HAP-1 (cell line): ENCODE measurements around the gene ITGB6.
"Not testable (repeated sequence)": the region's sequence is repeated elsewhere in the genome, so short reads cannot be mapped to it uniquely, and the experiment has no call there.

Experiments
- DNase-seq, 2 experiments: peaks; one replicate each; pipeline ENCODE4 v3.0.0-alpha.2; 2016 to 2020; ENCODE audit warnings: low spot score in 2 of 2
- H3K27me3 ChIP-seq: fragments of 250-450 bp; sonication (Bioruptor Pico); 2 replicates; pipeline ENCODE4 v1.5.1; 2020; ENCODE audit warnings: low read depth, mild to moderate bottlenecking, moderate library complexity
- H3K36me3 ChIP-seq: fragments of 250-450 bp; sonication (Bioruptor Pico); replicated peaks from 2 replicates; pipeline ENCODE4 v1.5.1; 2020; ENCODE audit warnings: mild to moderate bottlenecking
- H3K4me1 ChIP-seq: fragments of 250-450 bp; sonication (Bioruptor Pico); 2 replicates; pipeline ENCODE4 v1.5.1; 2020; ENCODE audit warnings: mild to moderate bottlenecking
- H3K4me3 ChIP-seq: fragments of 250-450 bp; sonication (Bioruptor Pico); 2 replicates; pipeline ENCODE4 v1.5.1; 2020; ENCODE audit warnings: mild to moderate bottlenecking, moderate library complexity
- H3K9me3 ChIP-seq: fragments of 250-450 bp; sonication (Bioruptor Pico); 2 replicates; pipeline ENCODE4 v1.5.1; 2020; ENCODE audit warnings: mild to moderate bottlenecking, moderate library complexity
- in situ Hi-C: fragments of 300-500 bp; cut with MboI; formaldehyde crosslinking; loops from 3 replicates; pipeline ENCODE4 v1.14.3; 2020; ENCODE audit warnings: low sequenced_read_pairs, inconsistent platforms, mixed read lengths

Gene ITGB6

DNA sequence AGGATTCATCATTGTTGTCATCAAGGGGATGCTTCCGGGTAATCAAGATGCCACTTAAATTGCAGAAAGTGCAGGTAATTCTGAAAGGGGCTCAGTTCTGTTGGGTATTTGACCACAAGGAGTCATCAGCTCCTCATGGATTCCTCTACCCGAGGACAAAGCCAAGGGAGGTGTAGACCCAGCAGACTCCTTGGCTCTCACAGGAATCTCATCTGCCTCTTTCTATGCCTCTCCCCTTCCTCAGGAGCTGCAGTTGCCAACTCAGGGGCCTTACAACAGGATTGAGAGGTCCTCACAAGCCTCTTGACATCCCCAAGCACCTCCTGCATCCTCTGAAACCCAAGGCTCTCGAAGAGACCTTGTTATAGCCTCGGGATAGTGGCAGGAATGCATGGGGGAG lies 44.0 kb downstream of the ITGB6 start:
- H3K4me1 ChIP-seq, result peaks cover 7% of the 10 kb centered on the region
- H3K36me3 ChIP-seq, result no peaks in the 10 kb centered on the region
- no peak for DNase-seq
- H3K9me3 ChIP-seq, result no peaks in the 10 kb centered on the region
- in situ Hi-C loops, result no loop called here
- no peak overlapping the region for H3K4me3 ChIP-seq
- no peaks in the 10 kb centered on the region for H3K27me3 ChIP-seq

GRCh38 chr2:160148419-160148818 lies 51.7 kb downstream of the ITGB6 start:
- H3K4me1 ChIP-seq, H3K27me3 ChIP-seq, in situ Hi-C loops, H3K36me3 ChIP-seq, H3K4me3 ChIP-seq, H3K9me3 ChIP-seq, DNase-seq: not testable (repeated sequence)

DNA sequence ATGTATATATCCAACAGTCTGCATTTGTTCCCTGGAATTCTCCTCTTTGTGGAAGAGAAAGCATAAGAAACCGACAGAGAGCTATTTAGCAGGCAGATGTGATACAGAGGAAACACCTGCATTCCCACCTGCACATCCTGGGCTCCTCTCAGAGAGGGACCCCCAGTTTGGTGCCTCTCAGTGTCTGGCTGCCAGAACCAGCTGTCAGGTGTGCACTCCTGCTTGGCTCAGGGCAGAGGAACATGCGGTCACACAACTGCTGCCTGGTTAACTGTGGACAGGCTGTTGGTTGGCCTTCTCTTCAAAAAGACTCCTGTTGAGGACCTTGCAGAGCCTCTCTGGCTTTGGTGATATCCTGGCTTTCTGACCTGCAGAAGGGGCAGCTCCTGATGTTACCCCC lies 54.6 kb downstream of the ITGB6 start:
- in situ Hi-C loops, result no loop called here
- no peaks in the 10 kb centered on the region for H3K27me3 ChIP-seq
- H3K4me3 ChIP-seq, result no peak overlapping the region
- no peaks in the 10 kb centered on the region for H3K36me3 ChIP-seq
- DNase-seq, result no peak
- H3K4me1 ChIP-seq, result no peaks in the 10 kb centered on the region; the same call in 1 of the 2 replicates
- no peaks in the 10 kb centered on the region for H3K9me3 ChIP-seq

GRCh38 chr2:160144280-160144990 lies 55.6 kb downstream of the ITGB6 start:
- in situ Hi-C loops, result no loop called here
- no peaks in the 10 kb centered on the region for H3K27me3 ChIP-seq
- no peaks in the 10 kb centered on the region; the same call in 1 of the 2 replicates for H3K4me1 ChIP-seq
- no peak overlapping the region for H3K4me3 ChIP-seq
- H3K9me3 ChIP-seq, result no peaks in the 10 kb centered on the region
- no peak for DNase-seq
- no peaks in the 10 kb centered on the region for H3K36me3 ChIP-seq

DNA sequence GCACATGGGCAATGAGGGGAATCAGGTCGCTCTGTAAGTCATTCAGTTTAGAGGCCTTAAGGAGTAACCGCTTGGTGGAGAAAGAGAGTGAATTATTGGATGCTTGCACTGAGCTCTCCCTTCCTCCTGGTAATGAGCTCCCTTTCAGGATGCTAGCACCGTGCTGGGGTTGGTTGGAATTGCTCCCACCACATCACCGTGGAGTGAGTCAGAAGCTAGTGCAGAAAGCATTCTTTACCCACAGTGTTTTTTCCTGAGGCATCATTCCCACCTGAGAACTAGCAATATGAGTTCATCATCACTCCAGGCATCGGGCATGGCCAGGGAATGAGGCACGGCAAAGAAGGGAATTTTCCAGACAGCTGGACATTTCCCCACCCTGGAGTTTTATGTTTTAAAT lies 57.6 kb downstream of the ITGB6 start:
- Histone ChIP-seq H3K27me3 (no peaks in the 10 kb centered on the region), H3K4me1 (no peaks in the 10 kb centered on the region; the same call in 1 of the 2 replicates), H3K9me3 (no peaks in the 10 kb centered on the region), H3K36me3 (no peaks in the 10 kb centered on the region), H3K4me3 (no peak overlapping the region)
- DNase-seq, result no peak
- in situ Hi-C loops, result no loop called here

DNA sequence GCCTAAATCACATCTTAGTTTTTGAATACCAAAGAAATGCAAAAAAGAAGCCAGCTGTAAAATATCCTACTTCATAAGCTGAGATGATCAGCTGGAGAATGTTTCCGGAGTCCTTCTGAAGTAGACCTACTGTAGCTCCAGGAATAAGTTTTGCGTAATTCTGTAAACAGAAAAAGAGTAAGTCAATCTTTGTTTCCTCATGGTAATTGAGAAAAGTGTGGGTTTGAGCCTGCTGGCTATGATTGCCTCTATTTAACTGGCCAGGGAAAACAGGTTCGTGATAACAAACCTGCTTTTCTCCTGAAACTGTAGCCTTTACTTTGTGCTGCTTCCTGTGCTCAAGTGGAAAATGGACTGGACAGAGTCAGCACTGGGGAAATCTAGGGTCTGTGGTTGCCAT lies 58.2 kb downstream of the ITGB6 start:
- no peak for DNase-seq
- Histone ChIP-seq H3K4me3 (no peak overlapping the region), H3K9me3 (no peaks in the 10 kb centered on the region), H3K27me3 (no peaks in the 10 kb centered on the region), H3K4me1 (no peaks in the 10 kb centered on the region; the same call in 1 of the 2 replicates), H3K36me3 (no peaks in the 10 kb centered on the region)
- in situ Hi-C loops, result no loop called here

DNA sequence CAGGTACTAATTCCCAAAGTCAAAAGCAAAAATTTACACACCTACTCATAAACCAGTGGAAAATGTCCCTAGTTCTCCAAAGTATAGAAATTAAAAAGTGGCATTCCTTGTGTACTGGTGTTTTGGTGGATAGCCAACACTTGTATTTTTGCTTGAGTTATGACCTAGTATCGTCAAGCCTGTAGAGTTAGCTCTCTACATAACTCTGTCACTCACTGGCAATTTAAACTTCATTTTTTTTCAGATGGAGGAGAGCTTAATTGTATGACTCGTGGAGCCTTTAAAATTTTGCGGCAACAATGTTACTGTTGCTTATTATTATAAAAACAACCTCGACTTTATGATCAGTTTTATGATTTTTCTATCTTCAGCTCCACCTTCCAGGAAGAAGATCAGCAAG lies 58.7 kb downstream of the ITGB6 start:
- no peaks in the 10 kb centered on the region for H3K27me3 ChIP-seq
- H3K36me3 ChIP-seq, result no peaks in the 10 kb centered on the region
- H3K4me3 ChIP-seq, result no peak overlapping the region
- in situ Hi-C loops, result no loop called here
- DNase-seq, result no peak
- no peaks in the 10 kb centered on the region; the same call in 1 of the 2 replicates for H3K4me1 ChIP-seq
- H3K9me3 ChIP-seq, result no peaks in the 10 kb centered on the region

DNA sequence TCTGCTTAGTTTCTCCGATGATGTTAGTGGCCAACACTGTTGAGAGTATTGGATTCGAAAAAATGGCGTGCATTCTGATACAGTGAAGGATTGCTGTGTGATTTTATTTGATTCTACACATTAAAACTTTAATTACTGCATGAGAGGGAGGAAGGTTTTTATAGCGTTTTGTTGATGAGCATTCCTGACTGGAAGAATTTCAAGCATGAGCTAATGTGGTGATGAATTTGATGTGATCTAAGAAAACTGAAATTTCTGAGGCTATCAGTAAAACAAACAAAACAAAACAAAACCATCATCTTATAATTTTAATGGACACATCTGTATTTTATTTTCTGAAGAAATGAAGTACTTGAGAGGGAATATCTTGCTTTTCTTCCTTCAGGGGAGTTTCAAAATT lies 59.6 kb downstream of the ITGB6 start:
- Histone ChIP-seq H3K9me3 (no peaks in the 10 kb centered on the region), H3K4me3 (no peak overlapping the region), H3K27me3 (no peaks in the 10 kb centered on the region), H3K4me1 (no peaks in the 10 kb centered on the region; the same call in 1 of the 2 replicates), H3K36me3 (no peaks in the 10 kb centered on the region)
- in situ Hi-C loops, result no loop called here
- no peak for DNase-seq

DNA sequence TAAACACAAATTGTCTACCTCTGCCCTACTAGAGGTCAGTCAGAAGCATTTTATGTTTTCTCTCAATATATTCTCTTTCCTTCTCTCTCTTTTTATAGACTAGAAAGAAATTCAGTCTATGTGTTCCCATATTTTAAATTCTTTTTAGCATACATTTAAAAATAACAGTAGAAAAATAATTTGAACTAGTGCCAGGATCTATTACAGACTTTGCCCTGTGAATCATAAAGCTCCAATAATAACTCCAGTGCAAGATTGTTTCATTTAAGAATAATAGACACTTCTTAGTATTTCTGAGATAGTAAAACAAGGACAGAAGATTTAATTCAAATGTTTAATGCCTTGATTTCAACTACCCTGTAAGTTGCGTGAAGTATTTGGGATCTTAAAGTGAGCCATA lies 60.1 kb downstream of the ITGB6 start:
- no peaks in the 10 kb centered on the region for H3K27me3 ChIP-seq
- H3K4me1 ChIP-seq, result no peaks in the 10 kb centered on the region; the same call in 1 of the 2 replicates
- no peak overlapping the region for H3K4me3 ChIP-seq
- H3K9me3 ChIP-seq, result no peaks in the 10 kb centered on the region
- DNase-seq, result no peak
- in situ Hi-C loops, result no loop called here
- no peaks in the 10 kb centered on the region for H3K36me3 ChIP-seq

GRCh38 chr2:160139350-160139749 lies 60.7 kb downstream of the ITGB6 start:
- no peaks in the 10 kb centered on the region for H3K36me3 ChIP-seq
- DNase-seq, result no peak
- no peaks in the 10 kb centered on the region for H3K27me3 ChIP-seq
- H3K9me3 ChIP-seq, result no peaks in the 10 kb centered on the region
- in situ Hi-C loops, result no loop called here
- no peaks in the 10 kb centered on the region; the same call in 1 of the 2 replicates for H3K4me1 ChIP-seq
- no peak overlapping the region for H3K4me3 ChIP-seq

DNA sequence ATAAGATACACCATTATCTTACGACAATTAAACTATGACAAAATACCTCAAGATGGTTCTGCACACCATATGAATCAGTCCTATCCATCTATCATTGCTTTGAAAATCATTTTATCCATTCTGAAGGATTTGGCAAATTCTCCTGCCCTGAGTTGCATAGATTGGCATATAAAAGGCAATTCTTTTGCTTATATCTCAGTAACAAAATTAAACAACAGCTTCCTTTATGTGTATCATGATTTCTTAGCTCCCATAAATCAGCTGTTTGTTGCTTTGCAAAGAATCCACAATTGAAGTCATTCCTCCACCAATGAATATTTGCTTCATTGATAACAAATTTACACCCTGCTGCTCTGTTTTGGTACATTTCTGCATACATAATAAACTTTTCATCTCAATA lies 61.7 kb downstream of the ITGB6 start:
- H3K4me3 ChIP-seq, result no peak overlapping the region
- no peak for DNase-seq
- H3K4me1 ChIP-seq, result no peaks in the 10 kb centered on the region
- H3K36me3 ChIP-seq, result no peaks in the 10 kb centered on the region
- in situ Hi-C loops, result no loop called here
- H3K9me3 ChIP-seq, result no peaks in the 10 kb centered on the region
- H3K27me3 ChIP-seq, result no peaks in the 10 kb centered on the region

GRCh38 chr2:160137464-160137863 lies 62.6 kb downstream of the ITGB6 start:
- no peak for DNase-seq

DNA sequence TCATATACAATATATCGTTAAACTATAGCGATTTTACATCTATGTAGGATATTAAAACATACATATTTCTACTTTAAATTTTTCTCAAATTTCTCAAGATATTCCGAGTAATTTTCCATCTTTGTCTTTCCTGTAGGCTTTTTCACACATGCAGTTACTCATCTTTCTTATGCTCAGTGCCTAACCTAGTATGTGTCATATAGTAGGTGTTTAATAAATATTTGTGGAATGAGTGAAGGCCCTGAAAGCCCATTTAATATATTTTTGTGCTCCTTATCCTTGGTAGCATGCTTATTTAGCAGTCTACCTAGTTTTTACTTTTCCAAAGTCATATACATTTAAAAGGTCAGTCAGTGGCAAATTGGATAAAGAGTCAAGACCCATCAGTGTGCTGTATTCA lies 67.3 kb downstream of the ITGB6 start:
- Histone ChIP-seq H3K36me3 (no peaks in the 10 kb centered on the region), H3K9me3 (no peaks in the 10 kb centered on the region), H3K27me3 (no peaks in the 10 kb centered on the region), H3K4me3 (no peak overlapping the region), H3K4me1 (no peaks in the 10 kb centered on the region)
- DNase-seq, result no peak
- in situ Hi-C loops, result no loop called here

More at GRCh38 chr2:160137464-160137863, 62.6 kb downstream of the ITGB6 start:
- Histone ChIP-seq H3K36me3 (no peaks in the 10 kb centered on the region), H3K4me1 (no peaks in the 10 kb centered on the region), H3K4me3 (no peak overlapping the region), H3K27me3 (no peaks in the 10 kb centered on the region), H3K9me3 (no peaks in the 10 kb centered on the region)
- in situ Hi-C loops, result no loop called here

DNA sequence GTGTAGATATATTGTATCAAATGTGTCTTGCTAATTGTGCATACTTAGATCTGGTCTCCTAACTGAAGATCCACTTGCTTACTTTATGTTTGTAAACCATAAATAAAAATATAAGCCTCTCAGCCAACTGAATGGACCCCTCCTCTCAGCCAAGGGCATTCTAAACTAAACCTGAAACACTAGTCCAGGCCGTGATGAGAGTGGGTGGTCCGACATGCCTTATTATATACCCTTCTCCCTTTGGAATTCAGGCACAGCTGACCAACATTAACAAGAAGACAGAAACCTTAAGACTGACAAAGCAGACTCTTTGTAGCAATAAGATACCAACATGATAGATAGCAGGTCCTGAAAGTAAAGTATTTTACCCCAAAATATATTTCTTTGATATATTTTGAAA lies 73.3 kb downstream of the ITGB6 start:
- Histone ChIP-seq H3K9me3 (no peaks in the 10 kb centered on the region), H3K4me3 (no peak overlapping the region), H3K27me3 (peaks cover 2% of the 10 kb centered on the region; the same call in 1 of the 2 replicates), H3K4me1 (no peaks in the 10 kb centered on the region; the same call in 1 of the 2 replicates), H3K36me3 (no peaks in the 10 kb centered on the region)
- in situ Hi-C loops, result no loop called here
- no peak for DNase-seq

- in situ Hi-C loops, result no loop called here
Observed at GRCh38 chr2:160126315-160126714, 73.8 kb downstream of the ITGB6 start.

More at GRCh38 chr2:160126315-160126714, 73.8 kb downstream of the ITGB6 start:
- Histone ChIP-seq H3K9me3 (no peaks in the 10 kb centered on the region), H3K4me1 (no peaks in the 10 kb centered on the region; the same call in 1 of the 2 replicates), H3K36me3 (no peaks in the 10 kb centered on the region), H3K4me3 (no peak overlapping the region), H3K27me3 (peaks cover 2% of the 10 kb centered on the region; the same call in 1 of the 2 replicates)
- no peak for DNase-seq
